Liver (tissue), 9 donors: ENCODE measurements around the gene LRRC45. TPM values are rescaled to one million over a fixed set of nuclear protein-coding genes. Genes with fewer than 3 reads are reported as not detected.

ENCODE experiments used
- DNase-seq: peaks from one replicate; pipeline ENCODE4 v3.0.0-alpha.2; 2017; ENCODE audit warnings: low spot score
- H3K27ac ChIP-seq, 2 donors: one replicate each; pipeline ENCODE4 v1.7.0; 2013; ENCODE audit warnings: inconsistent platforms in 2 of 2, low read length in 2 of 2, control low read depth in 1 of 2, low read depth in 1 of 2, mild to moderate bottlenecking in 1 of 2
- H3K27me3 ChIP-seq, 4 donors: one replicate each; pipeline versions ENCODE4 v1.6.1 to v1.7.0; 2013; ENCODE audit warnings: low read length in 3 of 4, inconsistent platforms in 1 of 4, mild to moderate bottlenecking in 1 of 4, moderate library complexity in 1 of 4; ENCODE audit not compliant: control insufficient read depth in 4 of 4, insufficient read depth in 4 of 4
- H3K36me3 ChIP-seq, 4 donors: one replicate each; pipeline versions ENCODE4 v1.6.1 to v1.7.0; 2013; ENCODE audit warnings: low read length in 3 of 4, mild to moderate bottlenecking in 3 of 4, low read depth in 1 of 4, moderate library complexity in 1 of 4; ENCODE audit not compliant: control insufficient read depth in 4 of 4, insufficient read depth in 3 of 4
- H3K4me1 ChIP-seq, 4 donors: one replicate each; pipeline versions ENCODE4 v1.6.1 to v1.7.0; 2013; ENCODE audit warnings: low read length in 3 of 4, mild to moderate bottlenecking in 3 of 4, moderate library complexity in 1 of 4; ENCODE audit not compliant: control insufficient read depth in 4 of 4, insufficient read depth in 4 of 4
- H3K4me3 ChIP-seq, 3 donors: one replicate each; pipeline versions ENCODE4 v1.6.1 to v1.7.0; 2013; ENCODE audit warnings: low read length in 3 of 3, control low read depth in 1 of 3, low read depth in 1 of 3, mild to moderate bottlenecking in 1 of 3
- H3K9ac ChIP-seq, 2 donors: one replicate each; pipeline ENCODE4 v1.7.0; 2013; ENCODE audit warnings: low read length in 2 of 2, mild to moderate bottlenecking in 2 of 2, moderate library complexity in 2 of 2, control low read depth in 1 of 2, low read depth in 1 of 2
- H3K9me3 ChIP-seq, 4 donors: one replicate each; pipeline versions ENCODE4 v1.6.1 to v1.7.0; 2013; ENCODE audit warnings: low read length in 3 of 4; ENCODE audit not compliant: control insufficient read depth in 4 of 4
- ATF3 ChIP-seq: IDR thresholded peaks from 2 replicates; pipeline ENCODE4 v1.6.1; 2016; ENCODE audit warnings: antibody characterized with exemption
- CTCF ChIP-seq: fragments of 150-350 bp; IDR thresholded peaks from 2 replicates; pipeline ENCODE4 v1.5.1; 2017; ENCODE audit warnings: improper control_type of control experiment, low read depth, low read length; ENCODE audit not compliant: missing input control
- EGR1 ChIP-seq, 2 donors: IDR thresholded peaks; 2 replicates each; pipeline ENCODE4 v1.6.1; 2016 to 2018; ENCODE audit warnings: antibody characterized with exemption in 2 of 2, low read depth in 2 of 2
- FOXA1 ChIP-seq: IDR thresholded peaks from 2 replicates; pipeline ENCODE4 v1.6.1; 2016; ENCODE audit warnings: antibody characterized with exemption
- FOXA2 ChIP-seq: IDR thresholded peaks from 2 replicates; pipeline ENCODE4 v1.6.1; 2016; ENCODE audit warnings: antibody characterized with exemption
- GABPA ChIP-seq, 2 donors: IDR thresholded peaks in 1 of 2; conservative IDR thresholded peaks in 1 of 2; 2 replicates each; pipeline ENCODE4 v1.6.1; 2016; ENCODE audit warnings: antibody characterized with exemption in 2 of 2, mild to moderate bottlenecking in 1 of 2, moderate library complexity in 1 of 2
- HNF4A ChIP-seq, 2 donors: conservative IDR thresholded peaks; 2 replicates each; pipeline ENCODE4 v1.6.1; 2016; ENCODE audit warnings: antibody characterized with exemption in 2 of 2, mild to moderate bottlenecking in 2 of 2
- HNF4G ChIP-seq: IDR thresholded peaks from 2 replicates; pipeline ENCODE4 v1.6.1; 2016; ENCODE audit warnings: antibody characterized with exemption
- MAX ChIP-seq: IDR thresholded peaks from 2 replicates; pipeline ENCODE4 v1.6.1; 2016; ENCODE audit warnings: antibody characterized with exemption
- NR2F2 ChIP-seq: IDR thresholded peaks from 2 replicates; pipeline ENCODE4 v1.6.1; 2016; ENCODE audit warnings: antibody characterized with exemption
- RAD21 ChIP-seq, 2 donors: IDR thresholded peaks; 2 replicates each; pipeline ENCODE4 v1.6.1; 2016; ENCODE audit warnings: antibody characterized with exemption in 2 of 2, mild to moderate bottlenecking in 2 of 2
- REST ChIP-seq: IDR thresholded peaks from 2 replicates; pipeline ENCODE4 v1.6.1; 2016; ENCODE audit warnings: antibody characterized with exemption, mild to moderate bottlenecking
- RXRA ChIP-seq, 2 donors: IDR thresholded peaks; 2 replicates each; pipeline ENCODE4 v1.6.1; 2017 to 2018; ENCODE audit warnings: antibody characterized with exemption in 2 of 2, mild to moderate bottlenecking in 1 of 2
- SP1 ChIP-seq: IDR thresholded peaks from 2 replicates; pipeline ENCODE4 v1.6.1; 2018; ENCODE audit warnings: antibody characterized with exemption, mild to moderate bottlenecking
- TAF1 ChIP-seq: conservative IDR thresholded peaks from 2 replicates; pipeline ENCODE4 v1.6.1; 2016; ENCODE audit warnings: antibody characterized with exemption, mild to moderate bottlenecking
- YY1 ChIP-seq: IDR thresholded peaks from 2 replicates; pipeline ENCODE4 v1.6.1; 2016; ENCODE audit warnings: antibody characterized with exemption, mild to moderate bottlenecking
- ZBTB33 ChIP-seq: IDR thresholded peaks from 2 replicates; pipeline ENCODE4 v1.6.1; 2016; ENCODE audit warnings: antibody characterized with exemption
- WGBS: extraction: QIAGEN DNeasy Blood & Tissue Kit; methylation state at CpG from one replicate; pipeline ENCODE4 v1.1.7; 2013; 5-methylcytosine and 5-hydroxymethylcytosine counted together
- polyA plus RNA-seq, 2 donors: library from polyadenylated mRNA; stranded (reverse) in 1 of 2; unstranded in 1 of 2; fragments of 200-250 nt in 1 of 2; fragments of >200 nt in 1 of 2; fragmentation: Nextera tagmentation in 1 of 2; extraction: Ambion mirVana in 1 of 2; gene quantifications; one replicate each; pipeline versions ENCODE4 v1.2.1 to v1.2.3, GENCODE V29; 2013 to 2015
- total RNA-seq, 2 donors: library from RNA; depleted of rRNA; stranded (reverse); fragments of >200 nt; gene quantifications; one replicate each; pipeline ENCODE4 v1.2.3, GENCODE V29; 2014
- donor health status: healthy.
- donor health status: healthy.
- donor health status: healthy.
- donor health status: healthy.
- donor health status: healthy.

Gene LRRC45
- total and polyA plus RNA-seq, 4 donors: 4.0 to 14.1 (median 7.0) TPM

- 53% methylated on average over 25 of the region's 25 CpGs for WGBS
- no peak overlapping the region for H3K27ac ChIP-seq
- no peak overlapping the region for H3K4me3 ChIP-seq
- TF ChIP-seq GABPA (IDR thresholded peaks at IDR 0.05 in 1 of 2, conservative IDR thresholded peaks at IDR 0.05 in 1 of 2) (no peak), FOXA2 (no peak), NR2F2 (no peak), YY1 (no peak), REST (no peak), SP1 (no peak), TAF1 (no peak), MAX (no peak), ATF3 (no peak), HNF4G (no peak), RXRA (IDR thresholded peaks at IDR 0.05) (no peak), FOXA1 (no peak), HNF4A (conservative IDR thresholded peaks at IDR 0.05) (no peak), ZBTB33 (no peak), CTCF (no peak), RAD21 (IDR thresholded peaks at IDR 0.05) (no peak), EGR1 (IDR thresholded peaks at IDR 0.05; ENCODE audit: low read depth in 2 of 2) (no peak)
- peaks cover 0 to 7% (median 0%) of the 10 kb centered on the region in 4 donors for H3K4me1 ChIP-seq
- H3K9me3 ChIP-seq: no peaks in the 10 kb centered on the region
- no peaks in the 10 kb centered on the region for H3K27me3 ChIP-seq
- H3K9ac ChIP-seq: no peak overlapping the region
- DNase-seq: no peak
- H3K36me3 ChIP-seq: peaks cover 17 to 23% (median 18%) of the 10 kb centered on the region in 4 donors
Observed at GRCh38 chr17:82076018-82076784, 53.1 kb downstream of the LRRC45 start.
